GM19395 (cell line): Measurements from ENCODE around the gene TVP23A.
"Not testable (repeated sequence)": the region's sequence is repeated elsewhere in the genome, so short reads cannot be mapped to it uniquely, and the experiment has no call there.

Experiments used
- ATAC-seq: cut with Tn5 transposase; IDR thresholded peaks from one replicate; pipeline ENCODE4 v1.9.1; 2021; ENCODE audit warnings: mild to moderate bottlenecking, moderate library complexity; ENCODE audit not compliant: unreplicated experiment

The TVP23A gene

DNA sequence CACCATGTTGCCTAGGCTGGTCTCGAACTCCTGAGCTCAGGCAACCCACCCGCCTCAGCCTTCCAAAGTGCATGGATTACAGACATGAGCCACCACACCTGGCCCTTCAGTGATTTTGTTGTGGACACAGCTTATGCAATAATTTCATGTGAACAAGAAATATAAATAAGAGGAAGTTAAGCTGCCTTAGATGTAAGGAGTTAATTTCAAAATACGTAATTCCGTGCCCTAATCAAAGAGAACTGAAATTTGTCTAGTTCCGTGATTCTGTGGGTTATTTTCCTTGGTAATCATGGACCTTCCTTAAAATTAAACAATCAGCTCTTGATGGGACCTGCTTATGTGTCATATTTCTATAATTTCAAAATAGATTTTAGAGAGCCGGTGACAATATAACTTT, 11.9 kb downstream of the TVP23A start:
- ATAC-seq, result no peak

DNA sequence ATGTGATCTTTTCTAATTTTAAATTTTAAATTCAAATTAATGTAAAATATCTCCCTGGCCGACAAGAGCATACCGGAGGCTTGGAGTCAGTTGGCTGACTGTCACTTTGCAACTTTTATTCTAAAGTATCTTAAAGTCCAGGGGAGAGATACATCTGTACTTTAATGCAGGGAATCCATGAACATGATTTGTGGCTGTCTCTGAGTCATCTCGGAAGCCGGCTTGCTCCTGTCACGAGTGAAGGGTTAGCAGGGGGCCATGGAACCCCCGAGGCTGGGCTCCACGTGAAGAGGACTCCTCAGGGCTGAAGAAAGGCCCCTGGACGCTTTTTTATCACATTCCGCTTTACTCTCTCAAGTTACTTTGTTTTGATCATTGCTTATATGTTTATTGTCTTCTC, 13.3 kb downstream of the TVP23A start:
- ATAC-seq, result no peak

DNA sequence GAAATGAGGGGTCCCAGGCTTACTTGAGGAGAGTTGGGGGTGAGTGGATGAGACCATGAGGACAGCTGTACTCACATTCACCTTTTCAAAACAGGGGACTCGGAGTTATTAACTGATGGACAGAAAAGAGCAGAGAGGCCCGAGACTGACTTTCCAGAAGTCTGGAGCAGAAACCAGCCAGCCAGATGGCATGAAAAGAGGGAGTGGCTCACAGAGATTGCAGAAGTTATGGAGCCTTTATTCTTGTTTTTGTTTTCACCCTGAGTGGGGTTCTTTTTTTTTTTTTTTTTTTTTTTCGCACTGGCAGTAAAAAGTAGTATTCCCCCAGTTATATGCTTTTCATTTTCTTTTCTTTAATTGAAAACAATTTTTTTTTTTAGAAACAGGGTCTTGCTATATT, 18.9 kb downstream of the TVP23A start:
- ATAC-seq, result no peak

DNA sequence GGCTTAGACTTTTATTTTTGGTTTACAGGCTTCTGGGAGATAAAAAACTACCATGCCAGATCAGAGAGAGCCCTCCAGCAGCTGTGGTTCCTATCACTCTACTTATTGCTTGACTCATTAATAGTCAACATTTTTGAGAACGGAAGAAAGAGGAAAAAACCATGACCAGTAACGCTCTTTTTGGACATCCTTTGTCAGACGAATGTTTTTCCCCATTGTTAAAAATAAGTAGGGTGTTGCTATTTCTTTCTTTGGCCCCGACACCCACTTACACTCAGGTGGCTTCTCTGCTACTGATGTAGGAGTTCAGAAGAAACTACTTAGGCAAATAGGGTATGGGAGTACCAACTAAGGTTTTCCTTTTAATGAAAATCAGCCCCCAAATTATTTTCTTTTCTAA, 27.5 kb downstream of the TVP23A start:
- no peak for ATAC-seq

- not testable (repeated sequence) for ATAC-seq
Measured at GRCh38 chr16:10788630-10789029, 30.0 kb downstream of the TVP23A start.

- no peak for ATAC-seq
Measured at GRCh38 chr16:10787304-10787703, 31.3 kb downstream of the TVP23A start.

GRCh38 chr16:10782628-10783027, 36.0 kb downstream of the TVP23A start:
- no peak for ATAC-seq

DNA sequence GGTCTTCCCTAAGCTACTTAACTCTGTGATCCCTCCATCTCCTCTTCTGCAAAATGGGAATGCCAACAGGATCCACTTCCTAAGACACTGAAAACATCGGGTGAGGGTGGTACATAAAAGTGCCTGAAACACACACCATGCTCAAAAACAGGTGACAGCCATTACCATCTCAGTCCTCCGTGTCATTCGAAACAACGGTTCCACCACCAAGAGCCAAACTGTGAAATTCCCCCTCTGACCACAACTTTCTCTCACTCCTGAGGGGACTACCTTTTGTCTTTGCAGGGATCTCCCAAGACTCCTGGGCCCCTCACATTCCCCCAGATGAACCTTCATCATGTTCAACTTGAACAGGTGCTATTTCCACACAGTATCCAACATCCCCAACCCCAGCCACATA, 38.0 kb downstream of the TVP23A start:
- no peak for ATAC-seq

DNA sequence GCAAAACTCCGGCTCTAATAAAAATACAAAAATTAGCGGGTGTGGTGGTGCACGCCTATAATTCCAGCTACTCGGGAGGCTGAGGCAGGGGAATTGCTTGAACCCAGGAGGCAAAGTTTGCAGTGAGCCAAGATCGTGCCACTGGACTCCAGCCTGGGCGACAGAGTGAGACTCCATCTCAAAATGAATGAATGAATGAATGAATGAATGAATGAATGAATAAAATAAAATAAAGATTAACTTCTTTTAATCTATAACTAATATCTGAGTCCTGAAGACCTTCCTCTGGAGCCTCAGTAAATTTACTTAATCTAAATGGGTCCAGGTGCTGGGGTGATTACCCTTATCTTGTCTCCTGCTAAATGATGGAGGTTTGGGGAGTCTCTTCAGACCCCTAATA, 38.7 kb downstream of the TVP23A start:
- not testable (repeated sequence) for ATAC-seq

DNA sequence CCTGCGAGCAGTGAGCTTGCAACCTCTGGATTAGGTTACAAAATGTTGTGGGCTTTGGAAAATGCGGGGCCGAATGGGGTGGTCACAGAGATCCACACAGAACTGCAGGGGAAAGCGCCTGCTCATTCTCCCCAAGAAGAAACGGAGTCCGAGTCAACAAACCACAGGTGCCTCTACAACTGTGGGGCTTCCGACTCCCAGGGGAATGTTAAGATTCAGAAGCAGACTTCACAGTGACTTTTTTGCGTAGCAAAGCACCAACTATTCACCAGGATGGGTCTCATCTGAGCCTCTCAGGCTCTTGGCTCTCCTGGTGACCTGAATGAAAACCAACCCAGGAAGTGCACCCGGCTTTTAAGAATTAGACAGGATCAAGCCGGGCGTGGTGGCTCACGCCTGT, 41.2 kb downstream of the TVP23A start:
- no peak for ATAC-seq

DNA sequence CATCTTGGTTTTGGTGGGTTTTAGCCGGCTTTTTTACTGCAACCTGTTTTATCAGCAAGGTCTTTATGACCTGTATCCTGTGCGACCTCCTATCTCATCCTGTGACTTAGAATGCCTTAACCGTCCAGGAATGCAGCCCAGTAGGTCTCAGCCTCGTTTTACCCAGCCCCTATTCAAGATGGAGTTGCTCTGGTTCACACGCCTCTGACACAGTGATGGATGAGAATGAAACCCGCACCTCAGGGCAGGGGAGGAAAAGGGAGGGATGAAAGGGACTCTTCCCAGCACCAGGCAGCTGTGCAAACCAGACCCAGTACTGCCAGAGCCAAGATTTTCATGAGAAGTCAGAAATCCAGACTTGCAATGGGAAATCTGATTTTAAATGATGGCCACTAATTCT, 41.7 kb downstream of the TVP23A start:
- not testable (repeated sequence) for ATAC-seq

- peak; percentile 88 for ATAC-seq
Measured at GRCh38 chr16:10776280-10776679, 42.3 kb downstream of the TVP23A start.

GRCh38 chr16:10770907-10771306, 47.7 kb downstream of the TVP23A start:
- ATAC-seq, result no peak

- no peak for ATAC-seq
Measured at GRCh38 chr16:10769381-10769780, 49.2 kb downstream of the TVP23A start.

GRCh38 chr16:10767127-10767526, 51.5 kb downstream of the TVP23A start:
- ATAC-seq, result no peak

GRCh38 chr16:10765772-10766171, 52.8 kb downstream of the TVP23A start:
- ATAC-seq, result peak; percentile 76

DNA sequence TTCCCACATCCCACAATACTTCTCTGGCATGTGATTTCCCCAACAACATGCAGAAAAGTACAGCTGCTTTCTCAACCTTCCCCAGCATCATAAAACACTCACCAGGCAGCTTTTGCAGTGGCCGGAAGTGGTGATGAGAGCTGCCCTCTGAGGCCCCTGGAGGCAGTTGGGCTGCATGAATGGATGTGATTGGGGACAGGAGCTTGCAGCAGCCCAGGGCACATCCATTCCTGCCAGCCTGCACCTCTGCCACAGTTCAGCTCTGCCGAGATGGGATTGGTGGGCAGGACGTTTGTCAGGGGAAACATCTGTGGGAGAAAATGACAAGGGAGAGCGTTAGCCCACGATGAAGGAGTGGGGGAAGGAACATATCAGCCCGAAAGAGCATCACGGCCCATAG, 55.1 kb downstream of the TVP23A start:
- no peak for ATAC-seq

- no peak for ATAC-seq
Measured at GRCh38 chr16:10762336-10763016, 56.1 kb downstream of the TVP23A start.

DNA sequence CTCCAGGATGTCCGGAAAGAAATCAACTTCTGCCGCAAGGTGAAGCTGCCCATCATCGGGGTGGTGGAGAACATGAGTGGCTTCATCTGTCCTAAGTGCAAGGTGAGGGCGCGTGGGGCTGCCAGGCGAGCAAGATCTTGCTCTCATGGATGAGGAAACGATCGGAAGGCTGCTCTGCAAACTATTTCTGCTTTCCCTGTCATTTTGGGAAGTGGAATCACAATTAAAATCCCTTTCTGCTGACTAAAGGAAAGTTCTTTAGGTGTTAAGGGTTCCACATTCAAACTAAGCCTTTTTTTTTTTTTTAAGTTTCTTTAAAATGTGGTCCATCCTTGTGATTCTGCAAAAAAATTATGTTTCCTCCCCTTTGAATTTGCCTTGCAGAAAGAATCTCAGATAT, 57.2 kb downstream of the TVP23A start:
- no peak for ATAC-seq

GRCh38 chr16:10760858-10761257, 57.7 kb downstream of the TVP23A start:
- ATAC-seq, result no peak

DNA sequence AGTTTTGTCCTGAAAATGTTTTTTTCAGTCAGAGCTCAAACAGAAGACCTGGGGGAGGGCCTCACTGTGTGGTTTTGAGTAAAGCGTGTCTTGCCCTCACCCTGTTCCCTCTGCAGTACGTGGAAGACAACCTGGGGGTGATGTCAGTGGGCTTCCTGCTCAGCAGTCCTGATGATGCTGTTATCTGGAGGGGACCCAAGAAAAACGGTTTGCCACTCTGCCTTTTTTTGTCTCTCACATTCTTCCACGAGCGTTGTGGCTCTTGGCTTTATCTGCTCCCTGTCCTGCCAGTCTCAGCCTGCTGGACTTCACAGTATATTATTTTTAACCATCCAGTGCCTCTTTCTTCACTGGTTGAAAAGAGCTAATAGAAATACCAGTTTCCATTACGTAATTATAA, 62.0 kb downstream of the TVP23A start:
- ATAC-seq, result no peak

DNA sequence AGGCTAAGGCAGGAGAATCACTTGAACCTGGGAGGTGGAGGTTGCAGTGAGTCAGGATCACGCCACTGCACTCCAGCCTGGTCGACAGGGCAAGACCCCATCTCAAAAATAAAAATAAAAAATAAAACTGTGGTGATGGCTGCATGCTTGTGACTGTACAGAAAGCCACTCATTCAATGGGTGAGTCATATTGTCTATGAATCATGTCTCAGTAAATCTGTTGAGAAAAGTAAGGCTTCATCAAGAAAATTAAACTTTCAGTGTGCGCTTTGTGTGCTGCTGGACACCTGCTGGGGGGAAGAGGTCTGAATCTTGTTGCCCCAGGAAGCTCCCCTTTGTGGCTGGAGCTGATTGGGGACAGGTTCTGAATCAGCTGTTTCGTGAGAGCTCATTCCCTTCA, 63.7 kb downstream of the TVP23A start:
- no peak for ATAC-seq

- ATAC-seq, result no peak
Measured at GRCh38 chr16:10753670-10754069, 64.9 kb downstream of the TVP23A start.
